ENCODE results near the gene SBNO1.

SBNO1 gene

DNA sequence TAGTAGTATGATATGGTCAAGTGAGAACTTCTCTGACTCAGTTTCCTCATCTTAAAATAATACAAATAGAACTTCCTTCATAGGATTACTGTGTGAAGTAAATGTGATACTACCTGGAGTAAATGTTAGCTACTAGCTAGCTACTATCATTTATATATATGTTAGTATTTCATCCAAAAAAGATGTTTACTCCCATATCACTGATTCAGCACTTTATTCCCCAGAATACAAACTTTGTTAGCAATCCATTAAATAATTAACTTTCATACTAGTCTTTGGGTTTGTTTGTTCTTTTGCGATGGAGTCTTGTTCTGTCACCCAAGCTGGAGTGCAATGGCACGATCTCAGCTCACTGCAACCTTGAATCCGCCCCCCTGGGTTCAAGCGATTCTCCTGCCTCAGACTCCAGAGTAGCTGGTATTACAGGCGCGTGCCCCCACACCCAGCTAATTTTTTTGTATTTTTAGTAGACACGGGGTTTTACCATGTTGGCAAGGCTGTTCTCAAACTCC is 8.4 kb downstream of the SBNO1 start:
- H3K4me3 ChIP-seq (ENCODE audit: low read depth, low read length): no peak overlapping the region
- TF ChIP-seq CTCF (conservative IDR thresholded peaks at IDR 0.05; ENCODE audit: low read depth, low read length): no peak
- DNase-seq (ENCODE audit: low read depth): no peak

- DNase-seq (ENCODE audit: low read depth): no peak
- H3K4me3 ChIP-seq (ENCODE audit: low read depth, low read length): no peak overlapping the region
- TF ChIP-seq CTCF (conservative IDR thresholded peaks at IDR 0.05; ENCODE audit: low read depth, low read length): no peak
Observed at GRCh38 chr12:123354600-123354999, 10.0 kb downstream of the SBNO1 start.

DNA sequence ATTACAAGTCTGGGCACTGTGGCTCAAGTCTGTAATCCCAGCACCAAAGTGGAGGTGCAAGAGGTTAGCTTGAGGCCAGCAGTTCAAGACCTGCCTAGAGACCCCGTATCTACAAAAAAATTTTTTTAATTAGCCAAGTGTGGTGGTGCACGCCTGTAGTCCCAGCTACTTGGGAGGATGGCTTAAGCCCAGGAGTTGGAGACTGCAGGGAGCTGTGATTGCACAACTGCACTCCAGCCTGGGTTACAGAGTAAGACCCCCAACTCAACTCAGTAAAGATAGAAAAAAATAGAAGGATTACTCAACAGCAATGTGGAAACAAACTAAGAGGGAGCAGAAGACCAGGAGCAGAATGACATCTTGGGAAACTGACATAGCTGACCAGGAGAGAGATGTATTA is 13.3 kb downstream of the SBNO1 start:
- no peak for TF ChIP-seq CTCF (conservative IDR thresholded peaks at IDR 0.05; ENCODE audit: low read depth, low read length)
- H3K4me3 ChIP-seq (ENCODE audit: low read depth, low read length): no peak overlapping the region
- DNase-seq (ENCODE audit: low read depth): no peak

GRCh38 chr12:123346946-123347345 is 17.7 kb downstream of the SBNO1 start:
- H3K4me3 ChIP-seq (ENCODE audit: low read depth, low read length): no peak overlapping the region
- no peak for DNase-seq (ENCODE audit: low read depth)
- no peak for TF ChIP-seq CTCF (conservative IDR thresholded peaks at IDR 0.05; ENCODE audit: low read depth, low read length)

DNA sequence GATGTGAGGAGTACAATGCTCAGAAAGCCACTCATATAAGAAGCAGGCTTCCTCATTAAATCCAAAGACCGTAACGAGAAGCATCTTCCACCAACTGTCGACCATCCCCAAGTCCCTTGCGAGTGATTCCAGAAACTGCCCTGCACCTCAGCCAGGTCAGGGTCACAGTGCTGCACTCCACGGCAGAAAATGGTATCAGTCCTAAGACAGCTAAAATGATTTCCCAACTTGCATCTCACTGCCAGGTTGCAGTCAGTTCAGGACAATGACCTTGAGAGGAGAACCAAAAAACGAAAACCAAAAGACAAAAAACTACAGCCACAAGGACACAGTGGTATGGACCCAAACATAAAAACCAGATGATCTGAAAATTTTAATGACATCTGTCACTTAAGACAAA is 20.6 kb downstream of the SBNO1 start:
- H3K4me3 ChIP-seq (ENCODE audit: low read depth, low read length): no peak overlapping the region
- TF ChIP-seq CTCF (conservative IDR thresholded peaks at IDR 0.05; ENCODE audit: low read depth, low read length): no peak
- DNase-seq (ENCODE audit: low read depth): no peak

GRCh38 chr12:123337070-123337469 is 27.6 kb downstream of the SBNO1 start:
- no peak overlapping the region for H3K4me3 ChIP-seq (ENCODE audit: low read depth, low read length)
- TF ChIP-seq CTCF (conservative IDR thresholded peaks at IDR 0.05; ENCODE audit: low read depth, low read length): no peak
- no peak for DNase-seq (ENCODE audit: low read depth)

DNA sequence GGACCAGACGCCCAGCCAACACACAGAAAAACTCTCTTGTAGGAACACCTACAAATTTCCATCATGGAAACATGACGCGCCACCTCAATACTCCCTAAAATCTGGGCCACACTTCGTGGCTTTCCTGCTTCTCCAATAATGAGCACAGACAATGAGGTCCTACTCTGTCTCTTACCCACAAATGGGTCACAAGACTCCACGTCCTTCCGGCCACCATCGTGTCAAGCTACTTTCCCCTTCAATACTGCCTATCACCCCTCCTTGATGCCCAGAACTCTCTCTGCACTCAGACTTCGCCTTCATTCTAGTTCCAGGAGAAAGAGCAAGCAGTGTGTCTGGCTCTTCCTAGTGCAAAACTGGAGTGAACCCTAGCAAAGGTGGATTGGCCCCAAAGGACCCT is 28.1 kb downstream of the SBNO1 start:
- DNase-seq (ENCODE audit: low read depth): no peak
- no peak for TF ChIP-seq CTCF (conservative IDR thresholded peaks at IDR 0.05; ENCODE audit: low read depth, low read length)
- H3K4me3 ChIP-seq (ENCODE audit: low read depth, low read length): no peak overlapping the region
